ENCODE measurements around the gene RDH12. TPM values are rescaled to one million over a fixed set of nuclear protein-coding genes. Genes with fewer than 3 reads are reported as not detected.

RDH12 gene
- total RNA-seq, 1 donor from 2014 or later: 1.3 TPM

DNA sequence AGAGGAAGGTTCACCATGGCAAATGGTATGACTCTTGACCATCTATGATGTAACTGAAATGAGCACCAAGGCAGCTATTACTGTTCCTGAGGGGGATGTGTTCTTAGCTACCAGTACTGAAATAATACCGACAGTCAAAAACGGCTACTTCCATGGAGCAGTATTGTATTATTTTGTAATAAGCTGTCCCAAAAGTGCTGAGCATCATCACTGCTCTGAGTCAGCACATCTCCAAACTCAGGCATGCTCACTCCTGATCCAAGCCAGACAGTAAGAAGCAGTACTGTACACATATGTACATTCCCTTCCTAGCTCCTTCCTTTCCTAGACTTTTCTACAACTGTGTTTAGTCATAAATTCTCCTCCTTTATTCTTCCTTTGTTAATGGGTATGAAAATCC is 35.8 kb upstream of the RDH12 start:
- H2AFZ ChIP-seq (replicated peaks): no peak overlapping the region
- Mint-ChIP-seq H3K27ac (no peak overlapping the region), H3K4me3 (no peak overlapping the region), H3K4me1 (peaks cover 4% of the 10 kb centered on the region), H3K27me3 (ENCODE audit: insufficient read depth, low read depth) (no peaks in the 10 kb centered on the region), H3K36me3 (peaks cover 8% of the 10 kb centered on the region), H3K9me3 (no peaks in the 10 kb centered on the region)
- no peak overlapping the region for H3K4me3 ChIP-seq
- no peak overlapping the region for H3K9ac ChIP-seq
- H3K36me3 ChIP-seq: no peaks in the 10 kb centered on the region
- peaks cover 37% of the 10 kb centered on the region for H4K20me1 ChIP-seq (ENCODE audit: low read depth)
- TF ChIP-seq, protein P1, sequence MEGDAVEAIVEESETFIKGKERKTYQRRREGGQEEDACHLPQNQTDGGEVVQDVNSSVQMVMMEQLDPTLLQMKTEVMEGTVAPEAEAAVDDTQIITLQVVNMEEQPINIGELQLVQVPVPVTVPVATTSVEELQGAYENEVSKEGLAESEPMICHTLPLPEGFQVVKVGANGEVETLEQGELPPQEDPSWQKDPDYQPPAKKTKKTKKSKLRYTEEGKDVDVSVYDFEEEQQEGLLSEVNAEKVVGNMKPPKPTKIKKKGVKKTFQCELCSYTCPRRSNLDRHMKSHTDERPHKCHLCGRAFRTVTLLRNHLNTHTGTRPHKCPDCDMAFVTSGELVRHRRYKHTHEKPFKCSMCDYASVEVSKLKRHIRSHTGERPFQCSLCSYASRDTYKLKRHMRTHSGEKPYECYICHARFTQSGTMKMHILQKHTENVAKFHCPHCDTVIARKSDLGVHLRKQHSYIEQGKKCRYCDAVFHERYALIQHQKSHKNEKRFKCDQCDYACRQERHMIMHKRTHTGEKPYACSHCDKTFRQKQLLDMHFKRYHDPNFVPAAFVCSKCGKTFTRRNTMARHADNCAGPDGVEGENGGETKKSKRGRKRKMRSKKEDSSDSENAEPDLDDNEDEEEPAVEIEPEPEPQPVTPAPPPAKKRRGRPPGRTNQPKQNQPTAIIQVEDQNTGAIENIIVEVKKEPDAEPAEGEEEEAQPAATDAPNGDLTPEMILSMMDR (IDR thresholded peaks at IDR 0.05): no peak
- TF ChIP-seq EZH2 (IDR thresholded peaks at IDR 0.05) (no peak), EZH2phosphoT487 (IDR thresholded peaks at IDR 0.05) (no peak)
- H3F3A ChIP-seq (ENCODE audit: low read depth): no peaks in the 10 kb centered on the region
- no peak overlapping the region for H3K4me2 ChIP-seq
- no peaks in the 10 kb centered on the region for H3K4me1 ChIP-seq
- H3K79me2 ChIP-seq (ENCODE audit: low read depth): peaks cover 88% of the 10 kb centered on the region
- no peaks in the 10 kb centered on the region for H3K27me3 ChIP-seq
- no peak for DNase-seq (ENCODE audit: low spot score)
- no peak overlapping the region for H3K27ac ChIP-seq
- no peaks in the 10 kb centered on the region for H3K9me3 ChIP-seq (ENCODE audit: low read depth)

DNA sequence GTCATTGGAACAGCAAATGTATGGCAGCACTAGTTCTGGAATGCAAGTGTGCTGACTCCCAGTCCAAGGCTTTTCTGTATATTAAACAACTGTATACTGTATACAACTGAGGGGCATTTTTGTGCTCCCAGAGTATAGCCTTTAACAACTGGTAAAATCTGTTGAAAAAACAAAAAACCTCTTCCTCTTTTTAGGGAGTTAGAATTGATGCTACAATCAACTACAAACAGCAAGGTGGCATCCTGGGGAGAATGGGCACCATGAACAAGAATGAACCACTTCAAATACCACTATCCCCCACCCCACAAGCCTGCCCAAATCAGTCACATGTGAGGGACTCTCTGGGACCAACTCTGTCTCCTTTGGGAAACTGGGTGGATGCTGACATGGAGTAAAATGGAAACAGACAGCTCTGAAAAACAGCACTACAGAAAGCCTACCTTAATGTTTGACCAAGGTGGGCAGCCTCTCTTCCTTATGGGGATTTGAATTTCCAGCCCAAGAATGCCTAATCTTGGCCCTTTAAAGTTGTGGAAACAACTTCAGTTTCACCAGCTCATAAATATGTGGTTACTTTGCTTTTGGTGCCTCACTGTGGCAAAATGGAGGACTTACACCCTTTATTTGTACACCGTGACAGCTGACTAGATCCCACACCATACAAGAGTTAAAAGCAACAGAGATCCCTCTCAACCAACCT is 34.8 kb upstream of the RDH12 start:
- Histone ChIP-seq H3K4me1 (no peaks in the 10 kb centered on the region), H3K4me3 (no peak overlapping the region), H3K79me2 (ENCODE audit: low read depth) (peaks cover 91% of the 10 kb centered on the region), H3F3A (ENCODE audit: low read depth) (no peaks in the 10 kb centered on the region), H3K27me3 (no peaks in the 10 kb centered on the region), H3K9me3 (ENCODE audit: low read depth) (no peaks in the 10 kb centered on the region), H3K36me3 (no peaks in the 10 kb centered on the region), H3K4me2 (no peak overlapping the region), H3K9ac (no peak overlapping the region), H2AFZ (replicated peaks) (no peak overlapping the region), H4K20me1 (ENCODE audit: low read depth) (peaks cover 43% of the 10 kb centered on the region), H3K27ac (no peak overlapping the region)
- Mint-ChIP-seq H3K27me3 (ENCODE audit: insufficient read depth, low read depth) (no peaks in the 10 kb centered on the region), H3K4me1 (peaks cover 4% of the 10 kb centered on the region), H3K9me3 (no peaks in the 10 kb centered on the region), H3K36me3 (peaks cover 8% of the 10 kb centered on the region), H3K27ac (no peak overlapping the region), H3K4me3 (no peak overlapping the region)
- DNase-seq (ENCODE audit: low spot score): peak; percentile 55
- TF ChIP-seq EZH2phosphoT487 (IDR thresholded peaks at IDR 0.05) (no peak), EZH2 (IDR thresholded peaks at IDR 0.05) (no peak)
- TF ChIP-seq, protein P1 (IDR thresholded peaks at IDR 0.05): peak; percentile 67

DNA sequence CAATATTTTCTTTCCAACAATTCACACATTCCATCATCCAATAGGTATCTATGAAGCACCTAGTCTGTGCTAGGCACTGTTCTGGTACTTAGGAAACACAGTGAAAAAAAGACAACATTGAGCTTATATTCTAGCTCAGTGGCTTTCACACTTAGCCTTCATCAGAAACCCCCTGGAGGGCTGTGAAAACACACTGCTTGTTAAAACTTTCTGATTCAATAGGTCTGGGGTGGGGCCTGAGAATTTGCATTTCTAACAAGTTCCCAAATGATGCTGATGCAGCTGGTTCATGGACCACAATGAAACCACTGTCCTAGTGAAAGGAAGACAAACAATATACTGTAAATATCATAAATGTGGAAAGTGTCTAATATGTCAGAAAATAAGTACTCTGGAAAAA is 33.1 kb upstream of the RDH12 start:
- Histone ChIP-seq H3K4me2 (no peak overlapping the region), H4K20me1 (ENCODE audit: low read depth) (peaks cover 58% of the 10 kb centered on the region)

More for the DNA sequence above, 33.1 kb upstream of the RDH12 start:
- H3K79me2 ChIP-seq (ENCODE audit: low read depth): peaks cover 95% of the 10 kb centered on the region
- no peaks in the 10 kb centered on the region for H3K9me3 ChIP-seq (ENCODE audit: low read depth)
- Mint-ChIP-seq H3K36me3 (peaks cover 4% of the 10 kb centered on the region), H3K4me1 (peaks cover 13% of the 10 kb centered on the region), H3K9me3 (no peaks in the 10 kb centered on the region), H3K27ac (no peak overlapping the region), H3K4me3 (no peak overlapping the region), H3K27me3 (ENCODE audit: insufficient read depth, low read depth) (no peaks in the 10 kb centered on the region)
- no peak overlapping the region for H3K27ac ChIP-seq
- no peak overlapping the region for H3K9ac ChIP-seq
- DNase-seq (ENCODE audit: low spot score): no peak
- no peak overlapping the region for H3K4me3 ChIP-seq
- H3K4me1 ChIP-seq: peaks cover 4% of the 10 kb centered on the region
- no peak overlapping the region for H2AFZ ChIP-seq (replicated peaks)
- no peak for TF ChIP-seq EZH2phosphoT487 (IDR thresholded peaks at IDR 0.05)
- no peak for TF ChIP-seq EZH2 (IDR thresholded peaks at IDR 0.05)
- TF ChIP-seq, protein P1 (IDR thresholded peaks at IDR 0.05): no peak
- H3F3A ChIP-seq (ENCODE audit: low read depth): no peaks in the 10 kb centered on the region
- H3K27me3 ChIP-seq: no peaks in the 10 kb centered on the region
- H3K36me3 ChIP-seq: no peaks in the 10 kb centered on the region

Data from neural progenitor cell (in vitro differentiated cells).